ENCODE measurements around the gene SCARB1. TPM values are rescaled to one million over a fixed set of nuclear protein-coding genes. Genes with fewer than 3 reads are reported as not detected.

Gene SCARB1
- total and polyA plus RNA-seq, 4 experiments from 2014 or later: 1.5 to 2.6 (median 1.9) TPM

DNA sequence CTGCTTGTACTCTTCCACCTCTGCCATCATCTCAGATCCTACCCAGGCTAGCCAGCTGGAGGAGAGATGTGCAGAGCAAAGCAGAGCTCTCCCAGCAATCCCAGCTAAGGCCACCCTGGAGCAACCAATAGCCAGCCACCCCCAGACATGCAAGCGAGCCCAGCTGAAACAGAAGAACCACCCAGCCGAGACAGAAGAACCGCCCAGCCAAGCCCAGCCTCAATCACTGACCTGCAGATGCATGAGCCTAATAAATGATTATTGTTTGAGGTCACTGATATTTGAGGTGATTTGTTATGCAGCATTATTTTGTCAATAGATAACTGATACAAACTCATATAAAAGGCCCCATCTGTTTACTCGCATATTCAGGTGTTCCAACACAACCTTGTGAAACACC is 106.3 kb downstream of the SCARB1 start:
- intact Hi-C loops (cut with micrococcal nuclease): no loop called here
- H3K36me3 Mint-ChIP-seq: no peaks in the 10 kb centered on the region
- H3K9me3 ChIP-seq (ENCODE audit: control insufficient read depth in 1 of 2, low read length in 2 of 2): no peaks in the 10 kb centered on the region
- H3K27ac Mint-ChIP-seq: no peak overlapping the region
- no peaks in the 10 kb centered on the region for H3K4me1 ChIP-seq (ENCODE audit: insufficient read depth, low read length)
- no peak overlapping the region for H3K4me3 Mint-ChIP-seq
- H3K27me3 ChIP-seq (ENCODE audit: insufficient read depth, low read length): no peaks in the 10 kb centered on the region
- ChIA-PET CTCF (ENCODE audit: partially characterized antibody) (interaction anchor here (0.9 to 2.5 kb wide), 2 partner anchors 9 to 14 kb away, joined by 3 to 11 read pairs; no protein-coding TSS in a partner anchor), POLR2A (ENCODE audit: partially characterized antibody) (no interaction called here)
- peaks cover 0 to 9% (median 1%) of the 10 kb centered on the region in 8 donors for H3K9me3 Mint-ChIP-seq
- H3K27ac ChIP-seq (ENCODE audit: low read depth, low read length): no peak overlapping the region
- no peaks in the 10 kb centered on the region for H3K36me3 ChIP-seq (ENCODE audit: insufficient read depth, low read length)
- peaks cover 3% of the 10 kb centered on the region in 2 donors for H3K27me3 Mint-ChIP-seq
- no peak overlapping the region for H3K4me3 ChIP-seq (ENCODE audit: low read length in 2 of 2)
- no peak for DNase-seq
- H3K4me1 Mint-ChIP-seq: peaks cover 5 to 10% (median 7%) of the 10 kb centered on the region in 4 donors

DNA sequence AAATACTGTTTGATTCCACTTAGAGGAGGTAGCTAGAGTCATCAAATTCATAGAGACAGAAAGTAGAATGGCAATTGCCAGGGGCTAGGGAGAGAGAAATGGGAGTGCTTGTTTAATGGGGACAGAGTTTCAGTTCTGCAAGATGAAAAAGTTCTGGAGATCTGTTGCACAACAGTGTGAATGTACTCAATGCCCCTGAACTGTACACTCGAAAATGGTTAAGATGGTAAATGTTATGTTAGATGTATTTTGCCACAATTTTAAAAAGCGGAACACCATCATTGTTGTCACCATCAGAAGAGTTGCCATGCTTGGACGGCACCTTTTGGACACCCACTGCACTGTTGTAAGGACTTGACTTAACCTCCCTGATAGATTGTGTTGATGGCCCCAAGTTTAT is 106.9 kb downstream of the SCARB1 start:
- no peak for DNase-seq
- Mint-ChIP-seq H3K27me3 (peaks cover 3% of the 10 kb centered on the region in 2 donors), H3K4me1 (peaks cover 5 to 10% (median 7%) of the 10 kb centered on the region in 4 donors), H3K27ac (no peak overlapping the region), H3K9me3 (peaks cover 0 to 9% (median 1%) of the 10 kb centered on the region in 8 donors), H3K4me3 (no peak overlapping the region), H3K36me3 (no peaks in the 10 kb centered on the region)
- H3K4me1 ChIP-seq (ENCODE audit: insufficient read depth, low read length): no peaks in the 10 kb centered on the region
- intact Hi-C loops (cut with micrococcal nuclease): no loop called here
- no peak overlapping the region for H3K4me3 ChIP-seq (ENCODE audit: low read length in 2 of 2)
- POLR2A ChIA-PET (ENCODE audit: partially characterized antibody): no interaction called here
- CTCF ChIA-PET (ENCODE audit: partially characterized antibody): interaction anchor here (0.9 to 2.5 kb wide), 2 partner anchors 10 to 15 kb away, joined by 3 to 11 read pairs; no protein-coding TSS in a partner anchor
- H3K9me3 ChIP-seq (ENCODE audit: control insufficient read depth in 1 of 2, low read length in 2 of 2): no peaks in the 10 kb centered on the region
- H3K27me3 ChIP-seq (ENCODE audit: insufficient read depth, low read length): no peaks in the 10 kb centered on the region
- H3K36me3 ChIP-seq (ENCODE audit: insufficient read depth, low read length): no peaks in the 10 kb centered on the region
- H3K27ac ChIP-seq (ENCODE audit: low read depth, low read length): no peak overlapping the region

DNA sequence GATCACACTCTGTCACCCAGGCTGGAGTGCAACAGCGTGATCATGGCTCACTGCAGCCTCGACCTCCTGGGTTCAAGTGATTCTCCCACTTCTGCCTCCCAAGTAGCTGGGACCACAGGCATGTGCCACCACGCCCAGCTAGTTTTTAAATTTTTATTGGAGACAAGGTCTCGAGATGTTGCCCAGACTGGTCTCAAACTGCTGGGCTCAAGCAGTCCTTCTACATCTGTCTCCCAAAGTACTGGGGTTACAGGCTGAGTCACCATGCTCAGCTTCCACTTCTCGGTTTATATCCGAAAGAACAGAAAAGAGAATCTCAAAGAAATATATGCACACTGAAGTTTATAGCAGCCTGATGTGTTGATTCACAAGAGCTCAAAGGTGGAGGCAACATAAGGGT is 107.5 kb downstream of the SCARB1 start:
- no peaks in the 10 kb centered on the region for H3K9me3 ChIP-seq (ENCODE audit: control insufficient read depth in 1 of 2, low read length in 2 of 2)
- H3K27ac ChIP-seq (ENCODE audit: low read depth, low read length): no peak overlapping the region
- CTCF ChIA-PET (ENCODE audit: partially characterized antibody): interaction anchor here (2.5 kb wide), 1 partner anchor 10 kb away, joined by 11 read pairs; no protein-coding TSS in a partner anchor
- intact Hi-C loops (cut with micrococcal nuclease): no loop called here
- no peak for DNase-seq
- no peaks in the 10 kb centered on the region for H3K36me3 ChIP-seq (ENCODE audit: insufficient read depth, low read length)
- no peak overlapping the region for H3K4me3 ChIP-seq (ENCODE audit: low read length in 2 of 2)
- no peaks in the 10 kb centered on the region for H3K4me1 ChIP-seq (ENCODE audit: insufficient read depth, low read length)
- Mint-ChIP-seq H3K4me1 (peaks cover 3 to 10% (median 7%) of the 10 kb centered on the region in 4 donors), H3K4me3 (no peak overlapping the region), H3K27me3 (peaks cover 3% of the 10 kb centered on the region in 2 donors), H3K9me3 (peaks cover 0 to 9% (median 1%) of the 10 kb centered on the region in 8 donors), H3K36me3 (no peaks in the 10 kb centered on the region), H3K27ac (no peak overlapping the region)
- POLR2A ChIA-PET (ENCODE audit: partially characterized antibody): no interaction called here
- H3K27me3 ChIP-seq (ENCODE audit: insufficient read depth, low read length): no peaks in the 10 kb centered on the region

- intact Hi-C loops (cut with micrococcal nuclease): no loop called here
- Mint-ChIP-seq H3K4me3 (peak overlapping the region in 1 of 8 donors; percentile 56), H3K36me3 (no peaks in the 10 kb centered on the region), H3K9me3 (peaks cover 0 to 9% (median 1%) of the 10 kb centered on the region in 8 donors), H3K27ac (peak overlapping the region in 1 of 7 donors; percentile 23), H3K27me3 (peaks cover 2 to 3% of the 10 kb centered on the region in 2 donors), H3K4me1 (peaks cover 3 to 10% (median 7%) of the 10 kb centered on the region in 4 donors)
- Histone ChIP-seq H3K27me3 (ENCODE audit: insufficient read depth, low read length) (no peaks in the 10 kb centered on the region), H3K36me3 (ENCODE audit: insufficient read depth, low read length) (no peaks in the 10 kb centered on the region), H3K4me1 (ENCODE audit: insufficient read depth, low read length) (no peaks in the 10 kb centered on the region), H3K4me3 (ENCODE audit: low read length in 2 of 2) (no peak overlapping the region), H3K27ac (ENCODE audit: low read depth, low read length) (no peak overlapping the region), H3K9me3 (ENCODE audit: control insufficient read depth in 1 of 2, low read length in 2 of 2) (no peaks in the 10 kb centered on the region)
- CTCF ChIA-PET (ENCODE audit: partially characterized antibody): interaction anchor here (1.1 to 2.5 kb wide), 2 partner anchors 11 to 16 kb away, joined by 3 to 11 read pairs; no protein-coding TSS in a partner anchor
- DNase-seq: no peak
- POLR2A ChIA-PET (ENCODE audit: partially characterized antibody): no interaction called here
Observed at GRCh38 chr12:124755801-124756148, 107.9 kb downstream of the SCARB1 start.

- peak overlapping the region in 2 of 7 donors; percentile 23 to 73 for H3K27ac Mint-ChIP-seq
- H3K36me3 Mint-ChIP-seq: no peaks in the 10 kb centered on the region
- Histone ChIP-seq H3K4me3 (ENCODE audit: low read length in 2 of 2) (no peak overlapping the region), H3K36me3 (ENCODE audit: insufficient read depth, low read length) (no peaks in the 10 kb centered on the region), H3K9me3 (ENCODE audit: control insufficient read depth in 1 of 2, low read length in 2 of 2) (no peaks in the 10 kb centered on the region), H3K27me3 (ENCODE audit: insufficient read depth, low read length) (no peaks in the 10 kb centered on the region), H3K4me1 (ENCODE audit: insufficient read depth, low read length) (no peaks in the 10 kb centered on the region), H3K27ac (ENCODE audit: low read depth, low read length) (no peak overlapping the region)
- peaks cover 2% of the 10 kb centered on the region in 2 donors for H3K27me3 Mint-ChIP-seq
- no peak for DNase-seq
- peak overlapping the region in 4 of 8 donors; percentile 7 to 61 (median 35) for H3K4me3 Mint-ChIP-seq
- intact Hi-C loops (cut with micrococcal nuclease): no loop called here
- H3K9me3 Mint-ChIP-seq: peaks cover 0 to 9% (median 1%) of the 10 kb centered on the region in 8 donors
- CTCF ChIA-PET (ENCODE audit: partially characterized antibody): interaction anchor here (1.1 to 2.5 kb wide), 2 partner anchors 11 to 17 kb away, joined by 3 to 11 read pairs; no protein-coding TSS in a partner anchor
- peaks cover 3 to 10% (median 7%) of the 10 kb centered on the region in 4 donors for H3K4me1 Mint-ChIP-seq
- POLR2A ChIA-PET (ENCODE audit: partially characterized antibody): no interaction called here
Observed at GRCh38 chr12:124754949-124755800, 108.5 kb downstream of the SCARB1 start.

- intact Hi-C loops (cut with micrococcal nuclease): no loop called here
- H3K27me3 Mint-ChIP-seq: peaks cover 2% of the 10 kb centered on the region in 2 donors
- no peak overlapping the region for H3K27ac Mint-ChIP-seq
- H3K36me3 Mint-ChIP-seq: no peaks in the 10 kb centered on the region
- no peak for DNase-seq
- H3K27ac ChIP-seq (ENCODE audit: low read depth, low read length): no peak overlapping the region
- no peaks in the 10 kb centered on the region for H3K27me3 ChIP-seq (ENCODE audit: insufficient read depth, low read length)
- no peak overlapping the region for H3K4me3 ChIP-seq (ENCODE audit: low read length in 2 of 2)
- no peak overlapping the region for H3K4me3 Mint-ChIP-seq
- no peaks in the 10 kb centered on the region for H3K36me3 ChIP-seq (ENCODE audit: insufficient read depth, low read length)
- H3K9me3 Mint-ChIP-seq: peaks cover 0 to 9% (median 1%) of the 10 kb centered on the region in 8 donors
- peaks cover 3 to 10% (median 7%) of the 10 kb centered on the region in 4 donors for H3K4me1 Mint-ChIP-seq
- no peaks in the 10 kb centered on the region for H3K4me1 ChIP-seq (ENCODE audit: insufficient read depth, low read length)
- no peaks in the 10 kb centered on the region for H3K9me3 ChIP-seq (ENCODE audit: control insufficient read depth in 1 of 2, low read length in 2 of 2)
- CTCF ChIA-PET (ENCODE audit: partially characterized antibody): interaction anchor here (1.4 kb wide), 1 partner anchor 10 kb away, joined by 3 read pairs; no protein-coding TSS in a partner anchor
- POLR2A ChIA-PET (ENCODE audit: partially characterized antibody): no interaction called here
Observed at GRCh38 chr12:124754491-124754890, 109.2 kb downstream of the SCARB1 start.

GRCh38 chr12:124753993-124754392 is 109.7 kb downstream of the SCARB1 start:
- no peaks in the 10 kb centered on the region for H3K9me3 ChIP-seq (ENCODE audit: control insufficient read depth in 1 of 2, low read length in 2 of 2)
- no peak overlapping the region for H3K27ac Mint-ChIP-seq
- no peaks in the 10 kb centered on the region for H3K4me1 ChIP-seq (ENCODE audit: insufficient read depth, low read length)
- H3K27me3 Mint-ChIP-seq: peaks cover 2% of the 10 kb centered on the region in 2 donors
- H3K36me3 ChIP-seq (ENCODE audit: insufficient read depth, low read length): no peaks in the 10 kb centered on the region
- POLR2A ChIA-PET (ENCODE audit: partially characterized antibody): no interaction called here
- no peak for DNase-seq
- intact Hi-C loops (cut with micrococcal nuclease): no loop called here
- H3K4me1 Mint-ChIP-seq: peaks cover 3 to 10% (median 7%) of the 10 kb centered on the region in 4 donors
- H3K27ac ChIP-seq (ENCODE audit: low read depth, low read length): no peak overlapping the region
- no peak overlapping the region for H3K4me3 ChIP-seq (ENCODE audit: low read length in 2 of 2)
- peaks cover 0 to 9% (median 1%) of the 10 kb centered on the region in 8 donors for H3K9me3 Mint-ChIP-seq
- CTCF ChIA-PET (ENCODE audit: partially characterized antibody): interaction anchor here (1.4 kb wide), 1 partner anchor 11 kb away, joined by 3 read pairs; no protein-coding TSS in a partner anchor
- H3K36me3 Mint-ChIP-seq: no peaks in the 10 kb centered on the region
- no peaks in the 10 kb centered on the region for H3K27me3 ChIP-seq (ENCODE audit: insufficient read depth, low read length)
- peak overlapping the region in 1 of 8 donors; percentile 31 for H3K4me3 Mint-ChIP-seq

All from CD4-positive, alpha-beta memory T cell (primary cell).